GM21381 (cell line): Measurements from ENCODE around the gene ZNF691.
"Not testable (repeated sequence)": the region's sequence is repeated elsewhere in the genome, so short reads cannot be mapped to it uniquely, and the experiment has no call there.

Source experiments
- ATAC-seq: cut with Tn5 transposase; IDR thresholded peaks from one replicate; pipeline ENCODE4 v1.9.1; 2021; ENCODE audit warnings: mild to moderate bottlenecking, moderate library complexity; ENCODE audit not compliant: unreplicated experiment

The ZNF691 gene

DNA sequence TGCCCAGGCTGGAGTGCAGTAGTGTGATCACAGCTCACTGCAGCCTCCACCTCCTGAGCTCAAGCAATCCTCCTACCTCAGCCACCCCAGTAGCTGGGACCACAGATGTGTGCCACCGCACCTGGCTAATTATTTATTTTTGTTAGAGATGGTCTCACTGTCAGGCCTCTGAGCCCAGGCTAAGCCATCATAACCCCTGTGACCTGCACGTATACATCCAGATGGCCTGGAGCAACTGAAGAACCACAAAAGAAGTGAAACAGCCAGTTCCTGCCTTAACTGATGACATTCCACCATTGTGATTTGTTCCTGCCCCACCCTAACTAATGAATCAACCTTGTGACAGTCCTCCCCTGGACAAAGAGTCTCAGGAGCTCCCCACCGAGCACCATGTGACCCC is 10.1 kb downstream of the ZNF691 start:
- not testable (repeated sequence) for ATAC-seq

DNA sequence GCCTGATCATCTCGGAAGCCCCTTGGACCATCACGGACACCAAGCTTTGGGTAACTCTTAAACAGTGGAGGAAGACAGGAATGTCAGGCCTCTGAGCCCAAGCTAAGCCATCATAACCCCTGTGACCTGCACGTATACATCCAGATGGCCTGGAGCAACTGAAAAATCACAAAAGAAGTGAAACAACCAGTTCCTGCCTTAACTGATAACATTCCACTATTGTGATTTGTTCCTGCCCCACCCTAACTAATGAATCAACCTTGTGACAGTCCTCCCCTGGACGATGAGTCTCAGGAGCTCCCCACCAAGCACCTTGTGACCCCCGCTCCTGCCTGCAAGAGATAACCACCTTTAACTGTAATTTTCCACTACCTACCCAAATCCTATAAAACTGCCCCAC is 13.0 kb downstream of the ZNF691 start:
- not testable (repeated sequence) for ATAC-seq

DNA sequence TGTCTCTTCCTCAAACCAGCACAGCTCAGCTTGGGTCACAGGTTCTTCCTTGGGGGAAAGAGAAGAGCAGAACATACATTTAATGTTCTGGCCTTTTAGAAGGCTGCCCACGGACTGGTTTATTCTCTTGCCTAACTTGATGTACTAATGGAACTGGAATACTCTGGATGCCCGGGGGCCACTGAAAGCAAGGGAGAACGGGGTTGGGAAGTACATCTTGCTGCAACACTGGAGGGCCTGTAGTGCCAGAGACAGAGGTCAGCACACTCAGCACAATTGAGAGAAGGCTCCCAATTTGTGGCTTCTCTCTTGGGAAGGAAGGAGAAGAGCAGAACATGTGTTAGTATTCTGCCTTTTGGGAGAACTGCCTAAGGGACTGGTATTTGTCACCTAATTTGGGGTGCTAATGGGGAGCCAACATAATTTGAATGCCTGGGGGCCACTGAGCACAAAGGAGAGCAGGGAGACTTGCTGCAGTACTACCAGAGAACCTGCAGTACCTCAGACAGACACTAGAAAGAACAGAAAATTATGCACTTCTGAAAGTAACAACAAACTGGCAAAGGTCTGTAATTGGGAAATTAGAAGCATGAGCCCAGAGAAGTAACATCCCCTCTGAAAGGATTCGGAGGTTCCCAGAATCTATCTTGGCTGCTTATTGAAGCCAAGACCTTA is 14.1 kb downstream of the ZNF691 start:
- no peak for ATAC-seq

DNA sequence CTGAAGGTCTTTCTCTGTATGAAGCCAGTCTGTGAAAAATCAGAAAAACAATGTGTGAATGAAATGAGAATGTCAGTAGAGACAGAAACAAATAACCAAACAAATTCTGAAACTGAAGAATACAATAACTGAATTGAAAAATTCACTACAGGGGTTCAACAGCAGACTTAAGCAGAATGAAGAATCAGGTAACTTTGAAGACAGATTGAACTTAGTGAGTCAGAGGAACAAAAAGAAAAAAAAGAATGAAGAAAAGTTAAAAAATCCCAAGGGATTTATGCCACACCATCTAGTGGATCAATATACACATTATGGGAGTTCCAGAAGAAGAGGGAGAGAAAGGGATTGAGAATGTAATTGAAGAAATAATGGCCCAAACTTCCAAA is 14.6 kb downstream of the ZNF691 start:
- ATAC-seq = no peak

DNA sequence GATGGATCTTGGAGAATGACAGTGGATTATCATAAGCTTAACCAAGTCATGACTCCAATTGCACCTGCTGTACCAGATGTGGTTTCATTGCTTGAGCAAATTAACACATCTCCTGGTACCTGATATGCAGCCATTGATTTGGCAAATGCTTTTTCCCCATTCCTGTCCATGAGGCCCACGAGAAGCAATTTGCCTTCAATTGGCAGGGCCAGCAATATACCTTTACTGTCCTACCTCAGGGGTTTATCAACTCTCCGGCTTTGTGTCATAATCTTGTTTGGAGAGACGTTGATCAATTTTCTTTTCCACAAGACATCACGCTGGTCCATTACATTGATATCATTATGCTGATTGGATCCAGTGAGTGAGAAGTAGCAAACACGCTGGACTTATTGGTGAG is 20.1 kb downstream of the ZNF691 start:
- ATAC-seq = no peak

DNA sequence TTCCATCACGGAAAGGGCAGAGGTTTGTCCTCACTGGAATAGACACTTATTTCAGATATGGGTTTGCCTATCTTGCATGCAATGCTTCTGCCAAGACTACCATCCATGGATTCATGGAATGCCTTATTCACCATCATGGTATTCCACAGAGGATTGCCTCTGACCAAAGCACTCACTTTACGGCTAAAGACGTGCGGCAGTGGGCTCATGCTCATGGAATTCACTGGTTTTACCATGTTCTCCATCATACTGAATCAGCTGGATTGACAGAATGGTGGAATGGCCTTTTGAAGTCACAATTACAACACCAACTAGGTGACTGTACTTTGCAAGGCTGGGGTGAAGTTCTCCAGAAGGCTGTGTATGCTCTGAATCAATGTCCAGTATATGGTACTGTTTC is 22.1 kb downstream of the ZNF691 start:
- ATAC-seq = not testable (repeated sequence)

DNA sequence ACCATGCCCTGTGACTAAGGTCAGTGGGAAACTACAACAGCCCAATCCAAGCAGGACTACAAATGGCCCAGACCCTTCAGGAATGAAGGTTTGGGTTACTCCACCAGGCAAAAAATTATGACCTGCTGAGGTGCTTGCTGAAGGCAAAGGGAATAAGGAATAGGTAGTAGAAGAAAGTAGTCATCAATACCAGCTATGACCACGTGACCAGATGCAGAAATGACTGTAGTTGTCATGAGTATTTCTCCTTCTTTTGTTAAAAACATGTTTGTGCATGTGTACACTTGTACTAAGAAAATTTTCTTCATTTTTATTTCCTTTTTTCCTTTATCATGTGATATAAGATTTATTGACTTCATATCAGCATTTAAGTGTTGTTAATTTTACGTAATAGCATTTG is 22.8 kb downstream of the ZNF691 start:
- not testable (repeated sequence) for ATAC-seq

DNA sequence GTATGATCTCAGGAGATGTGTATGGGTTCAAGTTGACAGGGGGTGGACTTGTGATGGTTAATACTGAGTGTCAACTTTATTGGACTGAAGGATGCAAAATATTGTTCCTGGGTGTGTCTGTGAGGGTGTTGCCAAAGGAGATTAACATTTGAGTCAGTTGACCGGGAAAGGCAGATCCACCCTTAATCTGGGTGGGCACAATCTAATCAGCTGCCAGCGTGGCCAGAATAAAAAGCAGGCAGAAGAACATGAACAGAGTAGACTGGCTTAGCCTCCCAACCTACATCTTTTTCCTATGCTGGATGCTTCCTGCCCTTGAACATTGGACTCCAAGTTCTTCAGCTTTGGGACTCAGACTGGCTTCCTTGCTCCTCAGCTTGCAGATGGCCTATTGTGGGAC is 23.3 kb downstream of the ZNF691 start:
- not testable (repeated sequence) for ATAC-seq

DNA sequence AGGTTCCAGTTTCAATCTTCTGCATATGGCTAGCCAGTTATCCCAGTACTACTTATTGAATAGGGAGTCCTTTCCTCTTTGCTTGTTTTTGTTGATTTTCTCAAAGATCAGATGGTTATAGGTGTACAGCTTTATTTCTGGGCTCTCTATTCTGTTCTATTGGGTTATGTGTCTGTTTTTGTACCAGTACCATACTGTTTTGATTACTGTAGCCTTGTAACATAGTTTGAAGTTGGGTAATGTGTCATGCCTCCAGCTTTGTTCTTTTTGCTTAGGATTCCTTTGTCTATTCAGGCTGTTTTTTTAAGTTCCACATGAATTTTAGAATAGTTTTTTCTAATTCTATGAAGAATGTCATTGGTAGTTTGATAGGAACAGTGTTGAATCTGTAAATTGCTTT is 26.7 kb downstream of the ZNF691 start:
- not testable (repeated sequence) for ATAC-seq

DNA sequence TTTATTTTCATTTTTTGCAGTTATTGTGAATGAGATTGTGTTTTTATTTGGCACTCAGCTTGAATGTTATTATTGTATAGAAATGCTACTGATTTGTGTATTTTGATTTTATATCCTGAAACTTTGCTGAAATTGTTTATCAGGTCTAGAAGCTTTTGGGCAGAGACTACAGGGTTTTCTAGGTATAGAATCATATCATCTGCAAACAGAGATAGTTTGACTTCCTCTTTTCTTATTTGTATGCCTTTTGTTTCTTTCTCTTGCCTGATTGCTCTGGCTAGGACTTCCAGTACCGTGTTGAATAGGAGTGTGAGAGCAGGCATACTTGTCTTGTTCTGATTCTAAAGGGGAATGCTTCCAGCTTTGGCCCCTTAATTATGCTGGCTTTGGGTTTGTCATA is 27.3 kb downstream of the ZNF691 start:
- ATAC-seq = no peak

DNA sequence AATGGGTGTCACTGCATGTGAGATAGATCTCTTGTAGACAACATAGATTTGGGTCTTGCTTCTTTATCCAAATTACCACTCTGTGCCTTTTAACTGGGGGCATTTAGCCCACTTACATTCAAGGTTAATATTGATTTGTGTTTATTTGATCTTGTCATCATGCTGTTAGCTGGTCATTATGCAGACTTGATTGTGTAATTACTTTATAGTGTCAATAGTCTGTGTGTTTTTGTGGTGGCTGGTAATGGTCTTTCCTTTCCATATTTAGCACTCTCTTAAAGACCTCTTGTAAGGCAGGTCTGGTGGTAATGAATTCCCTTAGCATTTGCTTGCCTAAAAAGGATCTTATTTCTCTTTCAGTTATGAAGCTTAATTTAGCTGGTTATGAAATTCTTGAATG is 29.6 kb downstream of the ZNF691 start:
- no peak for ATAC-seq

DNA sequence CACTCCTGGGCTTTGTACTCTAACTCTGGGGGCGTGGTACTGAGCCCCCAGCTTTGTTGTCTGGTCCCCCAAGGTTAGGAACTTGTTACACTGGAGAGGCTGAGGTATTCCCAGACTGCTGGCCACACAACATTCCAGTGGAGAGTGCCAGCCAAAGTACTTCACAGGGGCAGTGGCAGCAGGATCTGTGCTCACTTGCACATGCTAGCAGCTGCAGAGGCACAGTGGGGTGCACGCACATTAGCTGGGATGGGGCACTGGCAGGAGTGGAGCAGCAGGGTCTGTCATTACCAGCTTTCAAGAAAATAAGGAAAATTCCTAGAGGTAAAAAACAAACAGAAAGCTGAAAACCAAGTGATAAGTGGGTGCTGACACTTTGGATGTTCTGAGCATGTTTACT is 31.0 kb downstream of the ZNF691 start:
- ATAC-seq = no peak

DNA sequence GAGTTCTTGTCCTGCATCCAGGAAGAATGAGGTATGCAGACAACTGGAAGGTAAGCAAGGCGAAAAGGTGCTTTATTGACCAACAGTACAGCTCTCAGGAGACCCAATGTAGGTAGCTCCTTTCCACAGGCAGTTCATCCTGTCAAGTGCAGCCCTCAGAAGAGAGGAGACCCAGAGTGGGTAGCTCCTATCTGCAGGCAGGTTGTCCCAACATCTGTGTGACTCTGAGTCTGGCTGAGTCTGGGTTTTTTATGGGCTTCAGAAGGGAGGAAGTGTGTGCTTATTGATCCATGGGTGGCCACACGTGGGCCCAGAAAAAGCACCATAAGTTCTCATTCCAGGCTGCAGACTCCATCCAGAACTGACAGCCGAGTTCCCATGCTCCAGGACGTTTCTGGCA is 34.0 kb downstream of the ZNF691 start:
- ATAC-seq = no peak

DNA sequence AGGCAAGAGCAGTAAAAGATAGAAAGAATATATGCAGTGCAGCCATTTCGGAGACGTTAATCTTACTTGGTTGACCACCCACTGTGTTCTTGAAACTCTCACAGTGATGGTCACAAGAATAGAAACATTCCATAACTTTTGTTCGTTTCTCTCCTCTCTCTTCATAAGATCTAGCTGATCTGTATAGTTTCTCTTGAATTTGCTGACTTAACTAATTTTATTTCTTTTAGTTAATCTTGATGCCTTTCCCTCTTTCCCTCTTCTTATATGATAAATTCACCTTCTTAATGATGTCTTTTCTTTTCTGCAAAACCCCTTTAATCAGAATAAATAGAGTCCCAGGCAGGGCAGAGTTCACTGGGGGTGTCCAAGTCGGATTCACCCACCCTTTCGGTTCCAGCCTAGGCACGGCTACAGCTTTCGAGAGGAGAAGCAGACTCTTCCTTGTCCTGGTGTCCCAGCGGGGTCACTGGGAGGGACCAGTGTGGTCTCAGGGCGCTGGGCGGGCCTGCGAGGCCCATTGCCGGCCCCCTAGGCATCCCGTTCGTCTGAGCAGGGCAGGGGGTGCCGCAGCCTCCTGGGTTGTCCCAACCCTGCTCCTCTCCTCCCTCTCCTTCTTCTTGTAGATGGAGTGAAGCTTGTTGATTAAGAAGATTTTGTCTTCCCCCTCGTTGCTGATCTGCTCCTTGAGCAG is 39.8 kb downstream of the ZNF691 start:
- no peak for ATAC-seq

DNA sequence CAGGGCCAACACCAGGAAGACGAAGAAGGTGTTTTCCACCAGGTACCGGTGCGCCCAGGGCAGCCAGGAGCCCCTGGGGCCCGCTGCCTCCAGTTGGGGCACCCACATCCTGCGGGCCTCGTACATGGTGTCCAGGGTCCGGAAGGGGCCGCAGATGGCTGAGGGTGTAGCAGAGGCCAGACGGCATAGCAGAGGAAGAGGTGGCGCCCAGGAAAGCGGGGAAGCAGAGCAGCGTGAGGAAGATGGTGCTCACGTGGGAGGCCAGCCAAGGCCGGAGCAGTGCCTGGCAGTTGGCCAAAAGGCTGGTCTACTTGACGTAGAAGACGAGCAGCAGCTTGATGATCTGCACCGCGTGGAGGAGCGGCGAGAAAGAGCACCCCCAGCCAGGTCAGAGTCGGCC is 40.4 kb downstream of the ZNF691 start:
- no peak for ATAC-seq

DNA sequence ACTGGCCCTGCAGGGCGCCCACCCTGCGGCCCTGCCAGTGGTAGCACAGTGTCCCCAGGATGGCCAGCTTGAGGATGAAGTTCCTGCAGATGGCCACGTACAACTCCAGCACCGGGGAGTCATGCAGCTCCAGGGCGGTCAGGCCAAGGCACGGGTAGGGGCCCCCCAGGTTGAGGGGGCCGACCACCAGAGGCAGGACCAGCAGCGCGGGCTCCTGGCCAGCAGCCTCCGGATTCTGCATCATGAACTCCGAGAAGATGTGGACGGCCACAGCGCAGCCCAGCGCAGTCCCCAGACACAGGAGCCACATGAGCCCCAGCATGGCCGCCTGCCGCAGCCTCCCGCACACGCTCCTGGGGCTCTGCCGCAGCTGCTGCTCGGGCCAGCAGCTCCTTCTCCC is 41.0 kb downstream of the ZNF691 start:
- no peak for ATAC-seq

DNA sequence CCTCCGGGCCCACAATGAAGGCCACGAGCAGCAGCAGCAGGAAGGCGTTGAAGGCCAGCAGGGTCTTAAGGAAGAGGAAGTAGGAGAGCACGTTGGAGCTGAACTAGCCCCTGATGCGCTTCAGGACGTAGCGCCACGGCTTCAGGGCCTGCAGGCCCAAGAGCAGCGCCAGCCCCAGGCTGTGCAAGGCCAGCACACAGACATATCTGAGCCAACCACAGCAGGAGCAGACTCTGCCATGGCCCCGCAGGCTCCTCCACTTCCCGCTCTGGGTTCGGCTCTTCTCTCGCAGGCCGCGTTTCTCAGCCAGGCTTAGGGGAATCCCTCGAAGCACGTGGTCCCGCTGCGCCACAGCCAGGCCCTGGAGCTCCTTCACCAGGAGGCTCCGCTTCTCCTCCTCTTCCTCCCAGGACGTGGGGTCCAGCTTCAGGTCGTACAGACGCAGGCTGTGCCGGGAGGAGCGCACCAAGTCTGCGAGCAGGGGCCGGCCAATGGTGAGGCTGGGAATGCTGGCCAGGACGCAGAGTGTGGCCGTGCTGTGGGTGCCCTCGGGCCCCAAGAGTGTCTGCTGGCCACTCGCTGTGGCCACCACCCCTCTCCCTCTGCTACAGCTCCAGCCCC is 41.7 kb downstream of the ZNF691 start:
- ATAC-seq = no peak

DNA sequence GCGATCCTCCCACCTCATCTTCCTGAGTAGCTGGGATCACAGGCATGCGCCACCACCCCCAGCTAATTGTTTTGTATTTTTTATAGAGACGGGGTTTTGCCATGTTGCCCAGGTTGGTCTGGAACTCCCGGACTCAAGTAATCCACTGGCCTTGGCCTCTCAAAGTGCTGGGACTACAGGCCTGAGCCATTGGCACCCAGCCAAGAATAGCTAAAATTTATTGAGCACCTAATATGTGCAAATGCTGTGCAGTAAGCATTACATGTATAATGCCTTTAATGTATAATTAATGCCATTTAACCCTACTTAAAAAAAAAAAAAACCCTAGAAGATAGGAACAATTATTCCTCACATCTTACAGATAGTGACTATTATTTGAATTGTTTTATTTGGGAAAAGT is 42.9 kb downstream of the ZNF691 start:
- ATAC-seq = no peak

DNA sequence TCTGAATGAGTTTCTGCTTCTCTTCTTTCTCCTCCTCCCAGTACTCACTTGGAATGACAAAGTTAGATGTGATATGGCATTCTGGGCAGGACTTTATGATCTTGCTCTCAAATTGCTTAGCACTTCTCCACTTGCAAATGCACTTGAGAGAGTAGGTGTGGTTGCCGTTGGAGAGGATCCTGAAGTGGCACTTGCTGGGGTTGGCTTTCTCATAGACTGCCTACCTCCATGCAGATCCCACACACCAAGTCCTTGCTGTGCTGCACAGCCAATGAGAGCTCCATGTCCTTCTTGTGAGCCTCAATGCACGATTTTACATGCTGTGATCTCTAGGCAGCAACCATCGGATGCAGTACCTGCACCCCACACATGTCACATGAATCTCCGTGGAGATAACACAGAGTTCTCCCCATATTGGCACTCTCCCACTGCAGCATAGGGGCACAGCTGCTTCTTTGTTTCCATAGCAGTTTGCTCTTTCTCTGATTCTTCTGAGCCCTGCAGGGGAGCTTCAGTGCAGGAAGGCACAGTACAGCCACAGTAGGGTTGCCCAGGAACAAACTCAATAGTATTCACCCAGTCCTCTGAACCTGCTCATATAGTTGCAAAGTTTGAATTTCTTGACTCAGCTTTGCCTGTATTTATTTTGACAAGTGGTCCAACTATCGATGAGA is 45.2 kb downstream of the ZNF691 start:
- ATAC-seq = no peak

DNA sequence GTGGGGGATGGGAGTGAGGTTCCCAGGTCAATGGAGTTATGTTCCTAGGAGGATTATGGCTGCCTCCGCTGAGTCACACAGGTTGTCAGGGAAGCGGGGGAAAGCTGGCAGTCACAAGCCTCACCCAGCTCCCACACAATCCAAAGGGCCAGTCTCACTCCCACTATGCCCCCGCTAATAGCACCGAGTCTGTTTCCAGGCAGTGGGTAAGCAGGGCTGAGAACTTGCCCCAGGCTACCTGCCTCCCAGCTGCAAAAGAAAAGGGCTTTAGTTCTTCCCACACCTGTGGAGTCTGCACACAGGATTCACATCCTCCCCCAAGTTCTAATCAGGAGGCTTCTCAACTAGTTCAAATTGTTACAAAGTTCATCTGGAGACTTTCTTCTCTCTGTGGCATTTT is 53.5 kb downstream of the ZNF691 start:
- not testable (repeated sequence) for ATAC-seq
